Naive B cell (primary cell): Measurements from ENCODE around the gene RETN. TPM values are rescaled to one million over a fixed set of nuclear protein-coding genes. Genes with fewer than 3 reads are reported as not detected.

Source experiments
- ATAC-seq, 2 donors: fragments of 150-1000 bp; cut with Tn5 transposase; 2 replicates each; pipeline ENCODE4 v1.10.0; 2021; ENCODE audit warnings: low read depth in 2 of 2, mild to moderate bottlenecking in 2 of 2, moderate library complexity in 2 of 2
- DNase-seq: peaks from one replicate; pipeline ENCODE4 v3.0.0; 2022
- H3K27ac Mint-ChIP-seq, 6 donors: one replicate each; pipeline ENCODE4 v1.8.0; 2020 to 2022; ENCODE audit warnings: mild to moderate bottlenecking in 6 of 6, mixed read lengths in 6 of 6, moderate library complexity in 5 of 6, inconsistent platforms in 2 of 6
- H3K27me3 Mint-ChIP-seq, 3 donors: one replicate each; pipeline ENCODE4 v1.8.0; 2021 to 2022; ENCODE audit warnings: mixed read lengths in 3 of 3, mild to moderate bottlenecking in 1 of 3
- H3K36me3 Mint-ChIP-seq, 2 donors: one replicate each; pipeline ENCODE4 v1.8.0; 2020 to 2022; ENCODE audit warnings: mixed read lengths in 2 of 2, inconsistent platforms in 1 of 2, mild to moderate bottlenecking in 1 of 2
- H3K4me1 Mint-ChIP-seq, 3 donors: one replicate each; pipeline ENCODE4 v1.8.0; 2020 to 2022; ENCODE audit warnings: mixed read lengths in 3 of 3, inconsistent platforms in 1 of 3, mild to moderate bottlenecking in 1 of 3, moderate library complexity in 1 of 3
- H3K4me3 Mint-ChIP-seq, 8 donors: one replicate each; pipeline ENCODE4 v1.8.0; 2020 to 2022; ENCODE audit warnings: mild to moderate bottlenecking in 8 of 8, mixed read lengths in 8 of 8, moderate library complexity in 8 of 8, inconsistent platforms in 2 of 8
- H3K9me3 Mint-ChIP-seq, 7 donors: one replicate each; pipeline ENCODE4 v1.8.0; 2020 to 2022; ENCODE audit warnings: mixed read lengths in 7 of 7, mild to moderate bottlenecking in 5 of 7, inconsistent platforms in 2 of 7, moderate library complexity in 1 of 7
- polyA plus RNA-seq, 6 donors: library from polyadenylated mRNA; unstranded; fragments of 300-500 nt; fragmentation: Illumina TruSeq; gene quantifications; one replicate each; pipeline ENCODE4 v1.2.3, GENCODE V29; 2021; ENCODE audit warnings: low read depth in 6 of 6

The RETN gene
- polyA plus RNA-seq, 6 donors from 2014 or later, result not detected

- Mint-ChIP-seq H3K4me1 (peaks cover 56 to 77% (median 56%) of the 10 kb centered on the region in 3 donors), H3K36me3 (peaks cover 0 to 11% of the 10 kb centered on the region in 2 donors)
- no peak for ATAC-seq
These were observed 37.3 kb upstream of the RETN start for GRCh38 chr19:7631577-7631976.

GRCh38 chr19:7632340-7633203 lies 36.3 kb upstream of the RETN start:
- no peaks in the 10 kb centered on the region for H3K27me3 Mint-ChIP-seq
- peak overlapping the region in 4 of 8 donors; percentile 8 to 62 (median 58) for H3K4me3 Mint-ChIP-seq
- DNase-seq (no peak), ATAC-seq (no peak)
- peaks cover 53 to 77% (median 56%) of the 10 kb centered on the region in 3 donors for H3K4me1 Mint-ChIP-seq
- H3K27ac Mint-ChIP-seq, result peak overlapping the region in 2 of 6 donors; percentile 73 to 99
- H3K36me3 Mint-ChIP-seq, result peaks cover 0 to 11% of the 10 kb centered on the region in 2 donors
- no peaks in the 10 kb centered on the region for H3K9me3 Mint-ChIP-seq

More at GRCh38 chr19:7631577-7631976, 37.3 kb upstream of the RETN start:
- peak overlapping the region in 6 of 8 donors; percentile 24 to 70 (median 48) for H3K4me3 Mint-ChIP-seq
- H3K27ac Mint-ChIP-seq, result peak overlapping the region in 3 of 6 donors; percentile 38 to 99 (median 42)
- no peaks in the 10 kb centered on the region for H3K9me3 Mint-ChIP-seq
- H3K27me3 Mint-ChIP-seq, result no peaks in the 10 kb centered on the region
- DNase-seq, result no peak

- no peak for DNase-seq
- Mint-ChIP-seq H3K4me3 (peak within 1 kb of the TSS in 5 of 8 donors; percentile 8 to 86 (median 61)), H3K27ac (peak within 1 kb of the TSS in 3 of 6 donors; percentile 69 to 82 (median 69)), H3K27me3 (no peaks in the 10 kb centered on the region), H3K9me3 (no peaks in the 10 kb centered on the region), H3K4me1 (peaks cover 47 to 78% (median 50%) of the 10 kb centered on the region in 3 donors), H3K36me3 (peaks cover 0 to 11% of the 10 kb centered on the region in 2 donors)
- no peak for ATAC-seq
These were observed 35.2 kb upstream of the RETN start, which contains the start of gene PCP2 for GRCh38 chr19:7633698-7634097. PCP2 (minus strand) TSS chr19:7633719; CDS start chr19:7633457, 262 bp downstream.

- Mint-ChIP-seq H3K27me3 (no peaks in the 10 kb centered on the region), H3K4me1 (peaks cover 43 to 77% (median 48%) of the 10 kb centered on the region in 3 donors), H3K9me3 (peaks cover 0 to 1% (median 0%) of the 10 kb centered on the region in 7 donors), H3K4me3 (peak overlapping the region; percentile 69 to 91 (median 86)), H3K36me3 (peaks cover 0 to 9% of the 10 kb centered on the region in 2 donors), H3K27ac (peak overlapping the region in 4 of 6 donors; percentile 38 to 95 (median 92))
- no peak for DNase-seq
- no peak for ATAC-seq
These were observed 33.2 kb upstream of the RETN start for GRCh38 chr19:7635670-7636069.

- ATAC-seq, result no peak
These were observed 32.5 kb upstream of the RETN start for GRCh38 chr19:7636317-7636690.

GRCh38 chr19:7636691-7637373 lies 32.0 kb upstream of the RETN start, which contains the start of gene STXBP2:
STXBP2 (plus strand) TSS chr19:7637110; CDS start chr19:7637150, 40 bp downstream.
- H3K27ac Mint-ChIP-seq, result peak within 1 kb of the TSS; percentile 87 to 98 (median 94)
- peaks cover 0 to 9% of the 10 kb centered on the region in 2 donors for H3K36me3 Mint-ChIP-seq
- H3K4me3 Mint-ChIP-seq, result peak within 1 kb of the TSS; percentile 82 to 94 (median 88)
- peaks cover 0 to 1% (median 0%) of the 10 kb centered on the region in 7 donors for H3K9me3 Mint-ChIP-seq
- ATAC-seq (peak; percentile 94 to 96), DNase-seq (peak; percentile 89)
- no peaks in the 10 kb centered on the region for H3K27me3 Mint-ChIP-seq
- peaks cover 38 to 70% (median 44%) of the 10 kb centered on the region in 3 donors for H3K4me1 Mint-ChIP-seq

More at GRCh38 chr19:7636317-7636690, 32.5 kb upstream of the RETN start:
- no peak for DNase-seq
- H3K27me3 Mint-ChIP-seq, result no peaks in the 10 kb centered on the region
- peak overlapping the region in 5 of 6 donors; percentile 90 to 98 (median 95) for H3K27ac Mint-ChIP-seq
- peaks cover 41 to 76% (median 44%) of the 10 kb centered on the region in 3 donors for H3K4me1 Mint-ChIP-seq
- H3K36me3 Mint-ChIP-seq, result peaks cover 0 to 9% of the 10 kb centered on the region in 2 donors
- H3K9me3 Mint-ChIP-seq, result peaks cover 0 to 1% (median 0%) of the 10 kb centered on the region in 7 donors
- H3K4me3 Mint-ChIP-seq, result peak overlapping the region; percentile 82 to 94 (median 88)

GRCh38 chr19:7637374-7638256 lies 31.2 kb upstream of the RETN start:
- Mint-ChIP-seq H3K9me3 (peaks cover 0 to 1% (median 0%) of the 10 kb centered on the region in 7 donors), H3K4me3 (peak overlapping the region; percentile 82 to 94 (median 88)), H3K36me3 (peaks cover 0 to 9% of the 10 kb centered on the region in 2 donors), H3K4me1 (peaks cover 36 to 68% (median 44%) of the 10 kb centered on the region in 3 donors), H3K27me3 (no peaks in the 10 kb centered on the region), H3K27ac (peak overlapping the region; percentile 61 to 98 (median 94))
- DNase-seq, result no peak
- ATAC-seq, result peak; percentile 13 to 15

- no peak for DNase-seq
- Mint-ChIP-seq H3K27ac (peak overlapping the region in 5 of 6 donors; percentile 38 to 95 (median 76)), H3K4me3 (peak overlapping the region in 7 of 8 donors; percentile 32 to 86 (median 45)), H3K36me3 (peaks cover 0 to 9% of the 10 kb centered on the region in 2 donors), H3K4me1 (peaks cover 35 to 61% (median 39%) of the 10 kb centered on the region in 3 donors), H3K27me3 (no peaks in the 10 kb centered on the region), H3K9me3 (peaks cover 0 to 1% (median 0%) of the 10 kb centered on the region in 7 donors)
- ATAC-seq, result no peak
These were observed 29.9 kb upstream of the RETN start for GRCh38 chr19:7638802-7639465.

GRCh38 chr19:7639863-7640348 lies 28.9 kb upstream of the RETN start:
- DNase-seq (no peak), ATAC-seq (no peak)
- H3K27ac Mint-ChIP-seq, result peak overlapping the region in 2 of 6 donors; percentile 1 to 70
- peaks cover 26 to 57% (median 39%) of the 10 kb centered on the region in 3 donors for H3K4me1 Mint-ChIP-seq
- H3K27me3 Mint-ChIP-seq, result no peaks in the 10 kb centered on the region
- H3K36me3 Mint-ChIP-seq, result peaks cover 0 to 9% of the 10 kb centered on the region in 2 donors
- H3K4me3 Mint-ChIP-seq, result peak overlapping the region in 4 of 8 donors; percentile 45 to 86 (median 66)
- H3K9me3 Mint-ChIP-seq, result peaks cover 0 to 1% (median 0%) of the 10 kb centered on the region in 7 donors

- H3K27me3 Mint-ChIP-seq, result no peaks in the 10 kb centered on the region
- H3K4me3 Mint-ChIP-seq, result peak overlapping the region in 1 of 8 donors; percentile 86
- H3K27ac Mint-ChIP-seq, result peak overlapping the region in 1 of 6 donors; percentile 38
- ATAC-seq (no peak), DNase-seq (no peak)
- peaks cover 0 to 1% (median 0%) of the 10 kb centered on the region in 7 donors for H3K9me3 Mint-ChIP-seq
- peaks cover 29 to 52% (median 37%) of the 10 kb centered on the region in 3 donors for H3K4me1 Mint-ChIP-seq
- H3K36me3 Mint-ChIP-seq, result peaks cover 0 to 14% of the 10 kb centered on the region in 2 donors
These were observed 28.0 kb upstream of the RETN start for GRCh38 chr19:7640803-7641202.

GRCh38 chr19:7641290-7642276 lies 27.3 kb upstream of the RETN start:
- Mint-ChIP-seq H3K36me3 (peaks cover 0 to 18% of the 10 kb centered on the region in 2 donors), H3K27ac (no peak overlapping the region), H3K9me3 (peaks cover 0 to 1% (median 0%) of the 10 kb centered on the region in 7 donors), H3K27me3 (no peaks in the 10 kb centered on the region), H3K4me1 (peaks cover 31 to 44% (median 31%) of the 10 kb centered on the region in 3 donors), H3K4me3 (no peak overlapping the region)
- DNase-seq (no peak), ATAC-seq (no peak)
